ENCODE data around the gene SALL4. TPM values are rescaled to one million over a fixed set of nuclear protein-coding genes. Genes with fewer than 3 reads are reported as not detected.
"Not testable (repeated sequence)": the region's sequence is repeated elsewhere in the genome, so short reads cannot be mapped to it uniquely, and the experiment has no call there.

SALL4 gene
- total and polyA plus RNA-seq, 7 donors = not detected

GRCh38 chr20:51739722-51740249, 62.5 kb downstream of the SALL4 start:
- H3K9me3 ChIP-seq = no peaks in the 10 kb centered on the region
- H3K4me3 ChIP-seq = no peak overlapping the region
- H3K27ac ChIP-seq = no peak overlapping the region
- intact Hi-C loops (cut with DNase I) = no loop called here
- no peak for ATAC-seq
- no peak for TF ChIP-seq CTCF (IDR thresholded peaks at IDR 0.05)
- no peaks in the 10 kb centered on the region for H3K36me3 ChIP-seq (ENCODE audit: insufficient read depth in 1 of 2, low read depth in 1 of 2)
- no peaks in the 10 kb centered on the region for H3K27me3 ChIP-seq (ENCODE audit: insufficient read depth in 3 of 3, low read length in 2 of 3)
- WGBS, 3 donors = 90 to 97% (median 92%) methylated on average over 4 of the region's 4 CpGs
- no peak for DNase-seq
- H3K4me1 ChIP-seq = no peaks in the 10 kb centered on the region

GRCh38 chr20:51738877-51739447, 63.4 kb downstream of the SALL4 start:
- H3K36me3 ChIP-seq (ENCODE audit: insufficient read depth in 1 of 2, low read depth in 1 of 2) = no peaks in the 10 kb centered on the region
- WGBS, 3 donors = 89 to 98% (median 96%) methylated on average over 11 to 12 of the region's 12 CpGs
- no peak for TF ChIP-seq CTCF (IDR thresholded peaks at IDR 0.05)
- no peak overlapping the region for H3K4me3 ChIP-seq
- DNase-seq (no peak), ATAC-seq (no peak)
- intact Hi-C loops (cut with DNase I) = no loop called here
- no peaks in the 10 kb centered on the region for H3K9me3 ChIP-seq
- no peaks in the 10 kb centered on the region for H3K4me1 ChIP-seq
- no peaks in the 10 kb centered on the region for H3K27me3 ChIP-seq (ENCODE audit: insufficient read depth in 3 of 3, low read length in 2 of 3)
- H3K27ac ChIP-seq = no peak overlapping the region

DNA sequence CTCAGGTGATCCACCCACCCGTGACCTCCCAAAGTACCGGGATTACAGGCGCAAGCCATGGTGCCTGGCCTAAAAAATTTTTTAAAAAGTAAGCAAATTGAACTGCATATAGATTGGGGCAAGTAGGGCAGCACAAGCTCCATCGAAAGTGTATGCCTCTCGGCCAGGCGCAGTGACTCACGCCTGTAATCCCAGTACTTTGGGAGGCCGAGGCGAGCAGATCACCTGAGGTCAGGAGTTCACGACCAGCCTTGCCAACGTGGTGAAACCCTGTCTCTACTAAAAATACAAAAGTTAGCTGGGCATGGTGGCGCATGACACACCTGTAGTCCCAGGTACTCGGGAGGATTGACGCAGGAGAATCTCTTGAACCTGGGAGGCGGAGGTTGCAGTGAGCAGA, 64.1 kb downstream of the SALL4 start:
- H3K36me3 ChIP-seq (ENCODE audit: insufficient read depth in 1 of 2, low read depth in 1 of 2); ATAC-seq; DNase-seq; H3K9me3 ChIP-seq; H3K4me1 ChIP-seq; H3K27me3 ChIP-seq (ENCODE audit: insufficient read depth in 3 of 3, low read length in 2 of 3); H3K27ac ChIP-seq; H3K4me3 ChIP-seq; intact Hi-C loops (cut with DNase I): not testable (repeated sequence)
- WGBS, 3 donors = 92 to 95% (median 92%) methylated on average over 15 of the region's 15 CpGs

DNA sequence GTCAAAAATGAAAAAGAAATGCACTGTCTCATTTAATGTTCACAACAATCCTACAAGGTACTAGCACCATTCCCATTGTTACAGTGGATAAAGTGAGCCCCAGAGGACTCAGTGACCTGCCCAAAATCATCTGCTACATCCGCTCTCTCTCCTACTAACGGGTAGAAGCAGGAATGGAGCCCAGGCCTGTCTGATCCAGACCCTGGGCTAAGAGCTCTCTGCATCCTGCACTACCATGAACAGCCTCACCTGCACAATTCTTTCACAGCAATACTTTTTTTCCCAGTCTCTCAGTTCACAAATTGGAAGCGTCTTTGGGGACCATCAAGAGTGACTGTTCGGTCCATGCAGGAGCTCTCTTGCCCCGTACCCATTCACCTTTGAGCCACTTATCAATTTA, 65.4 kb downstream of the SALL4 start:
- H3K4me3 ChIP-seq = no peak overlapping the region
- no peaks in the 10 kb centered on the region for H3K27me3 ChIP-seq (ENCODE audit: insufficient read depth in 3 of 3, low read length in 2 of 3)
- H3K27ac ChIP-seq = no peak overlapping the region
- no peak for TF ChIP-seq CTCF (IDR thresholded peaks at IDR 0.05)
- intact Hi-C loops (cut with DNase I) = no loop called here
- 73 to 74% (median 73%) methylated on average over 5 of the region's 5 CpGs for WGBS, 3 donors
- no peaks in the 10 kb centered on the region for H3K36me3 ChIP-seq (ENCODE audit: insufficient read depth in 1 of 2, low read depth in 1 of 2)
- DNase-seq = no peak
- no peaks in the 10 kb centered on the region for H3K9me3 ChIP-seq
- H3K4me1 ChIP-seq = peaks cover 2% of the 10 kb centered on the region
- no peak for ATAC-seq

- WGBS, 3 donors = 82 to 87% (median 83%) methylated on average over 10 to 11 of the region's 11 CpGs
- no peak overlapping the region for H3K4me3 ChIP-seq
- H3K4me1 ChIP-seq = peaks cover 10% of the 10 kb centered on the region
- TF ChIP-seq CTCF (IDR thresholded peaks at IDR 0.05) = no peak
- intact Hi-C loops (cut with DNase I) = no loop called here
- H3K27ac ChIP-seq = no peak overlapping the region
- no peak for ATAC-seq
- DNase-seq = no peak
- no peaks in the 10 kb centered on the region for H3K36me3 ChIP-seq (ENCODE audit: insufficient read depth in 1 of 2, low read depth in 1 of 2)
- H3K9me3 ChIP-seq = no peaks in the 10 kb centered on the region
- H3K27me3 ChIP-seq (ENCODE audit: insufficient read depth in 3 of 3, low read length in 2 of 3) = no peaks in the 10 kb centered on the region
These were observed 66.4 kb downstream of the SALL4 start for GRCh38 chr20:51735728-51736600.

Data from psoas muscle (tissue), 8 donors.